Hematopoietic multipotent progenitor cell treated with erythropoietin and hydrocortisone succinate and interleukin-3 and kit ligand, for 17 days (in vitro differentiated cells): ENCODE data around the gene ROR2.

Source experiments
- DNase-seq: peaks from one replicate; pipeline ENCODE4 v3.0.0-alpha.2; 2015; ENCODE audit warnings: low spot score

The ROR2 gene

GRCh38 chr9:91736898-91737601 is 213.0 kb downstream of the ROR2 start:
- no peak for DNase-seq

DNA sequence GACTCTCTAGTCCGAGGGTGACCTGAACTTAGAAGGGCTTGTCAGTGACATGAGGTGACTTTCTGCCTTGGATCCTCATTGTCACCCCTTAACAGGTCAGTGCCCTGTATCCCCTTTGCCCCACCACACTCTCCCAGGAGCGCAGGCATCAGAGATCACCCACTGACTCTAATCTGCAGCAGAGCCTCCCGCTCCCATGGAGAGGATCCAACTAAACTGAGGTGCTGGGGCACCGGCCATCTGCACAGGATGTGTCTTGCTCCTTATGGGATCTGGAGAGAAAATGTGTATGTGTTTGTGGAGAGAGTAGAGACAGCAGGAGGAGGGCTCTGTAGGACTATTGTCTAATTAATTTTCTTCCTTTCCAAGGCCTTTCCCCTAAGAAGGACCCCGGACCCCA is 213.7 kb downstream of the ROR2 start:
- DNase-seq, result no peak

GRCh38 chr9:91735049-91735448 is 215.0 kb downstream of the ROR2 start:
- DNase-seq, result no peak

DNA sequence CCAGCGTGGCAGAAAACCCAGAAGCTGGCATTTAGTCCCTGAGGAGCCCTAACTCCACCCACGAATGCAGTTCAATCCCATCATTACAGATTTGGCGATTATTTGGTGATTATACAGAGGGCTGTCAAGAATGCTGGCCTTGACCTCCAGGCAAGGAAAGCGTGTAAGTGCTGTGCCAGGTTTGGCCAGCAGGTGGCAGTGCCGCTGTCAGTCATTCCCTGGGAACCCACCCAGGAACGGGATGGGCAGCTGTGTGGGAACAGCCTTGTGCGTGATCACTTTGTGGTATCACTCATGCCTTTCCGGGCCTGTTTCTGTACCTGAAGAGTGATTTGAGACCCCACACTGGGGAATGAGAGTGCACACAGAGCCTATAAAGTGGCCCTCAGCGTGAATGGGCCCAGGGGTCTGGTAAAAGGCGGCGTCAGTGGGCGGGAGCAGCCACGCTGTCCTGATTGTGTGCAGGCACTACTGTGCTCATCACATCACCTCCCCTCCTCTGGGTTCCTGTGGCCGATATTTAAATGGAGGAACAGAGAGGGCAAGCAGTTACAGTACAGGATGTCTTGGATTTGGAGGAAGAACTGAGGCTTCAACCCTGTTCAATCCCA is 215.6 kb downstream of the ROR2 start:
- peak; percentile 51 for DNase-seq

GRCh38 chr9:91733006-91733624 is 216.9 kb downstream of the ROR2 start:
- DNase-seq, result no peak

DNA sequence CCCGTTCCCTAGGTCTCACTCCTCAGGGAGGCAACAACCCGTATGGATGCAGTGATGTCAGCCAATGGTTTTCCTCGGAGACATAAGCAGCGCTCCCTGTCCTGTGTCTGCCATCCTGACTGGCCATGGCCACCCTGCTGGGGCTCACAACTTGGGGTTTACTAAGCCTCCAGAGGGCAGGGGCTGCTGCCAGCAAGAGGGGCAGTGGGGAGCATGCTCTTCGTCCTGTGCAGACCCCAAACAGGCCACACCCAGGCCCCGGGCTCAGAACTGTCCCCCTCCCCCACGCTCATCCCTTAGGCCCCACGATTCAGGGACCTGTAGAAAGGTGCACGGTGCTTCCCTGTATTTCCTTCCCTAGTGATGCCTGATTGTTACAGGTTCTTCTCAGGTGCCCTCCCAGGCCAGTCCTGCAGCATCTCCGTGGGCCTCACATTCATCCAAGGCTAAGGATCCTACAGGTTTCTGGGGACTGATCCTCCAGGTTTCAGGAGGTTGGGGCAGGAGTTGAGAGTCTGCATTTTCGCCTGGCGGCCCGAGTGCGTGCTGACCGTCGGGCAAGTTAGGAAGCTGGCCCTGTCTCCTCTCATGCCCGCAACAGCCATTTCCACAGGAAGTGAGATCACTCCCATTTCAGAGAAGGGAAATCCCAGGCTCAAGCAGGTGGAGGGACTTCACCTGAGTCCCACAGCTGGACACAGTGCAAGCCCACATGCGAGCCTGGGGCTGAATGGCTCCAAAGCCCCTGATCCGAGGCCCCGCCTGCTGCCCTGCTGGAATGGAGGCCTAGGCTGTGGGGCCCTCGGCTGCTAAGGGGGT is 217.6 kb downstream of the ROR2 start:
- no peak for DNase-seq

GRCh38 chr9:91730806-91731205 is 219.2 kb downstream of the ROR2 start:
- DNase-seq, result no peak

DNA sequence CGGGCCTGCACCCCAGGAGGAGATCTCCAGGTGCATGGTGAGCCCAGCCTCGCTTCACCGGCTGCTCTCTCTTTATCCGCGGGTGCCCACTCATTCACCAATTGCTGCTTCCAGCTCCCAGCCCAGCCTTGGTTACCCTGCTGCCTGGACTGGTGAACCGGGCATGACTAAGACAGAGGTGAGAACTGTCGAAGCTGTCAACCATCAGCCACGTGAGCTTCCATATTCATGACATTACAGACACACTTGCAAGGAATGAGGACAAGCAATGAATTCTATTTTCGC is 220.5 kb downstream of the ROR2 start:
- no peak for DNase-seq

DNA sequence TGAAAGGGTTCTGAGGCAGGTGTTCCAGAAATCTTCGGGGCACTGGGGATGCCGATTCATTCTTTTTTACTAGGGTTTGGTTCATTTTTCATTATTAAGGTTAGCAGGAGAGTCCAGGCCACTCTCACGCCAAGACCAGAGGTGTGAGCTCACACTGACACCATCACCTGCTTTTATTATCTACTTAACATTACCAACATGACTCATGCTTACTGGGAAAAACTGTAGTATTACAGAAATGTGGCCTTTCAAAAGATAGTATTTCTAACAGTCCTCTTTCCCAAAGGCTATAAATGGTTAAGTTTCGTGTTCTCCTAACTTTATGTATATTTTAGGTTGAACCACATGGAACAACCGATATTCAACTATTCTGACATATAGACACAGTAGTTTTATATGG is 222.1 kb downstream of the ROR2 start:
- DNase-seq, result no peak

DNA sequence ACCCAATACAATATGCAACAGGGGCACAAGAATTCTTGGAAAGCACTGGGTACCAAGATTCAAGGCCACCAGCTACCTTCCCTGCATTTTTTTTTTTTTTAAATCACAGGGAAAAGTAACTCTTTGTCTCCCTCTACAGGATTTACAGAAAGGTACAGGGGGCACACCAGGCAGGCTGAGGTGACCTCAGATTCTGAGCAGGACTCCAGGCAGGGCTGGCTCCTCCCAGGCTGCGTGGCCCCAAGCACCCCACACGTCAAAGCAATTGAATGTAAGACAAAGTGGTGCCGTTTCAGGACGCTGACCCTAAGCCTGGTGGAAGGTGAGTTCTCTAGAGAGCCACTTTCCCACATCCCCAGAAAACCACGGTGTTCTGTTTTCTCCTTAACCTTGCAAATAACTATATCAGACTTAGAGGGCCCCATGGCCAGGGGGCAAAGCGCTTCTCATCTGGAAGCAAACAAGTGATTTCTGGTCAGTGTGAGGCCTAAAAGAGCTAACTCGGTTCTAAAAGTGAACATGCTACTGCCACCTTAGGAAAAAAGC is 222.6 kb downstream of the ROR2 start:
- DNase-seq, result no peak

GRCh38 chr9:91726406-91727100 is 223.5 kb downstream of the ROR2 start:
- no peak for DNase-seq

- no peak for DNase-seq
Measured at GRCh38 chr9:91725651-91726050, 224.4 kb downstream of the ROR2 start.

DNA sequence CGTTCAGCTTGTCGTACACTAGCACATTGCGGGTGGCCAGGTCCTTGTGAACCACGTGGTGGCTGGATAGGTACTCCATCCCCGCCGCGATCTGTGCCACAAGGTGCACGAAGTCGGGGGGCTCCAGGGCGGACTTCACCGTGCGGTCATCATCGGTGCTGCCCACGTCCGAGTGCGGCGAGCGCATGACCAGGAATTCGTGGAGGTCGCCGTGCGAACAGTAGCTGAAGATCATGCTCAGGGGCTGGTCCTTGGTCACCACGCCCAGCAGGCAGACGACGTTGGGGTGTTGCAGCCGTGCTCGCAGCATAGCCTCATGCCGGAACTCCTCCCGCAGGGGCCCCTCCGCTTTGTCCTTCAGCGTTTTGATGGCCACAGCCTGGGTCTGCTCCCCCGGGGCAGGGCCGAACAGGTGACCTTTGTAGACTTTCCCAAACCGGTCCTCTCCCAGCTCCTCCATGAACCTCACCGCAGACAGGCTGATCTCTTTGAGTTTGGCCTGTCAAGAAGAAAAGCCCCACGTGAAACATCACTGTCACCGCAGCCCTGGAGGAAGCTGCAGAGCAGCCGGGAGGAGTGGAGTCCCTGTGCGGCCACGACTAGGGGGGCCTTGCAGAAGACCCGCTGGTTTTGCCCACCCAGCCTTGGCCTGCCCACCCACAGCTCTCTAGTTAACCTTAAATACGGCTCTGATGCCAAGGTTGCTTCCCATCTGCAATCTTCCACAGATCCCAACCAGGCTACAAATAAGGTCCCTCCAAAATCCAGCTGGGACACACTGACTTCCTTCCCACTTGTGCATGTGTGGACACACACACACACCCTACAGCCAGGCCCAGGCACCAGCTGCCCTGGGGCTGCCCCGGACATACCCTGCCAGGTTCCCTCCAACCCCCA is 225.2 kb downstream of the ROR2 start:
- no peak for DNase-seq

GRCh38 chr9:91724068-91724440 is 226.0 kb downstream of the ROR2 start:
- DNase-seq, result no peak

GRCh38 chr9:91723420-91724067 is 226.5 kb downstream of the ROR2 start:
- DNase-seq, result no peak

- no peak for DNase-seq
Measured at GRCh38 chr9:91720751-91721705, 229.0 kb downstream of the ROR2 start.

- no peak for DNase-seq
Measured at GRCh38 chr9:91720313-91720712, 229.7 kb downstream of the ROR2 start.

DNA sequence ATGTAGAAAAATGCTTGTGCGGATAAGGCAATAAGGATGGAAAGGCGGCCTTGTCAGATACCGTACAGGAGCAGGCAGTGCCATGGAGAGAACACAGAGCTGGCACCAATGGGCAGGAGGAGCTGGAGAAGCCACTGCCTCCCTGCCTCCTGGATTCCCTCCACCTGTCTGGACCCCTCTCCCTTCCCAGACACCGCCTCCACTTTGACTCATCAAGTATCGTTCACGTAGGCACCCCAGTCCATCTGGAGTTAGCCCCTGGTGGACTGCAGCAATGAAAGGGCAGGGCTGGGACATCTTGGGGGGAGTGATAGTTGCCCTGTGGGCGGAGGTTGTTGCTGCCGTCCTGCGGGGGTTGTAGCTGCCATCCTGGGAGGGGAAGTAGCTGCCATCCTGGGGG is 232.0 kb downstream of the ROR2 start:
- no peak for DNase-seq

GRCh38 chr9:91716815-91717214 is 233.2 kb downstream of the ROR2 start:
- no peak for DNase-seq
